ENCODE results near the gene IL4R. TPM values are rescaled to one million over a fixed set of nuclear protein-coding genes. Genes with fewer than 3 reads are reported as not detected.

Gene IL4R
- total RNA-seq, 2 experiments from 2014 or later = 73.1 to 82.8 TPM

DNA sequence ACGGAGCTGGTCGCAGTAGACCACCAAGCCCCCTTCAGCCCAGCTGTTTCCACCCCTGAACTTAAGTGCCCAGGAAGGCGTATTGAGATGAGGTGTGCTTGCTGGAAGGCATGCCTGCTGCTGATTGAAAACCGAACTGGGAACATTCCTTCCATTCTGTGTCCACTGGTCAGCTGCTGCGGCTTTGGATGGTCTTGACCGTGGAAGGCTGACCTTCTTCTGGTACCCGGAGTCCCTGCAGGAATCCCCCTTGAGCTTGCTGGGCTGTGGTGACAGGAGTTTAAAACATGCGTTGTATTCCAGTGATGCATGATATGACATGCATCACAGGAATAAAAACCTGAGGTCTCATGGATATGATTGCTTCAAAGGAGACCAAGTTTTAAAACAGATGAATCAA lies 31.4 kb downstream of the IL4R start:
- intact Hi-C loops (cut with micrococcal nuclease; ENCODE audit: unreplicated experiment) = no loop called here
- Histone ChIP-seq H2AFZ (ENCODE audit: low read length) (no peak overlapping the region), H3K36me3 (ENCODE audit: insufficient read depth, low read length) (peaks cover 81% of the 10 kb centered on the region), H3K4me1 (ENCODE audit: insufficient read depth, low read length, poor library complexity, severe bottlenecking) (no peaks in the 10 kb centered on the region), H3K9me3 (ENCODE audit: low read length) (no peaks in the 10 kb centered on the region), H3K4me3 (ENCODE audit: low read depth, low read length, poor library complexity, severe bottlenecking) (no peak overlapping the region), H3K27ac (ENCODE audit: low read depth, low read length, poor library complexity, severe bottlenecking) (no peak overlapping the region), H3K79me2 (ENCODE audit: insufficient read depth, low read depth, low read length) (no peaks in the 10 kb centered on the region), H3K4me2 (ENCODE audit: low read length) (no peak overlapping the region), H3K9me2 (ENCODE audit: insufficient read depth, low read length) (no peaks in the 10 kb centered on the region), H4K20me1 (ENCODE audit: insufficient read depth, low read length) (no peaks in the 10 kb centered on the region)
- POLR2A ChIA-PET = interaction anchor here (0.6 kb wide), 1 partner anchor 9 kb away, joined by 4 read pairs; no protein-coding TSS in a partner anchor
- no peak for DNase-seq (ENCODE audit: low spot score)
- no TSS peak for BruUV-seq (replicated peaks)
- TF ChIP-seq, protein P1, sequence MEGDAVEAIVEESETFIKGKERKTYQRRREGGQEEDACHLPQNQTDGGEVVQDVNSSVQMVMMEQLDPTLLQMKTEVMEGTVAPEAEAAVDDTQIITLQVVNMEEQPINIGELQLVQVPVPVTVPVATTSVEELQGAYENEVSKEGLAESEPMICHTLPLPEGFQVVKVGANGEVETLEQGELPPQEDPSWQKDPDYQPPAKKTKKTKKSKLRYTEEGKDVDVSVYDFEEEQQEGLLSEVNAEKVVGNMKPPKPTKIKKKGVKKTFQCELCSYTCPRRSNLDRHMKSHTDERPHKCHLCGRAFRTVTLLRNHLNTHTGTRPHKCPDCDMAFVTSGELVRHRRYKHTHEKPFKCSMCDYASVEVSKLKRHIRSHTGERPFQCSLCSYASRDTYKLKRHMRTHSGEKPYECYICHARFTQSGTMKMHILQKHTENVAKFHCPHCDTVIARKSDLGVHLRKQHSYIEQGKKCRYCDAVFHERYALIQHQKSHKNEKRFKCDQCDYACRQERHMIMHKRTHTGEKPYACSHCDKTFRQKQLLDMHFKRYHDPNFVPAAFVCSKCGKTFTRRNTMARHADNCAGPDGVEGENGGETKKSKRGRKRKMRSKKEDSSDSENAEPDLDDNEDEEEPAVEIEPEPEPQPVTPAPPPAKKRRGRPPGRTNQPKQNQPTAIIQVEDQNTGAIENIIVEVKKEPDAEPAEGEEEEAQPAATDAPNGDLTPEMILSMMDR (conservative IDR thresholded peaks at IDR 0.05; ENCODE audit: low read length) = no peak
- TF ChIP-seq EZH2phosphoT487 (IDR thresholded peaks at IDR 0.05; ENCODE audit: borderline replicate concordance, low read depth, low read length) = no peak
- CTCF ChIA-PET (ENCODE audit: unreplicated experiment) = no interaction called here

DNA sequence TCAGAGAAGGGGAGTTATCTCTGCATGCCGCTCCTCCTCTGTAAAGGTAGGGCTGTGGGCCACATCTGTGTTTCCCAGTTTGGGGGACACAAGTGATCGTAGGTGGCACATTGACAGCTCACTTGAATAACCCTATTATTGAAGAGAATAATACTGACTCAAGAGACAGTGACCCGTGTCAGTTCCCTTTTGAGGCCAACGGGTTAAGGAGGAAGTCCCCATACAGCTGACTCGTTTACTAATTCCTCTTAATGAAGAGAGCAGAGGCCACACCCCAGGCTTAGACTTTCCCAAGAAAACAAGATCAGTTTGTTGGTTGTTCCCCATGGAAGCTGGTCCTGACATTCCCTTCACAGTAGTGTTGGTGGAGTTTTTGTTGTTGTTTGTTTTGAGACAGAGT lies 33.0 kb downstream of the IL4R start:
- Histone ChIP-seq H3K27ac (ENCODE audit: low read depth, low read length, poor library complexity, severe bottlenecking) (no peak overlapping the region), H4K20me1 (ENCODE audit: insufficient read depth, low read length) (no peaks in the 10 kb centered on the region), H3K9me2 (ENCODE audit: insufficient read depth, low read length) (no peaks in the 10 kb centered on the region), H2AFZ (ENCODE audit: low read length) (no peak overlapping the region), H3K4me2 (ENCODE audit: low read length) (no peak overlapping the region), H3K4me3 (ENCODE audit: low read depth, low read length, poor library complexity, severe bottlenecking) (no peak overlapping the region), H3K79me2 (ENCODE audit: insufficient read depth, low read depth, low read length) (no peaks in the 10 kb centered on the region), H3K9me3 (ENCODE audit: low read length) (no peaks in the 10 kb centered on the region), H3K4me1 (ENCODE audit: insufficient read depth, low read length, poor library complexity, severe bottlenecking) (no peaks in the 10 kb centered on the region), H3K36me3 (ENCODE audit: insufficient read depth, low read length) (peaks cover 81% of the 10 kb centered on the region)
- intact Hi-C loops (cut with micrococcal nuclease; ENCODE audit: unreplicated experiment) = no loop called here
- POLR2A ChIA-PET = no interaction called here
- CTCF ChIA-PET (ENCODE audit: unreplicated experiment) = no interaction called here
- DNase-seq (ENCODE audit: low spot score) = peak; percentile 13
- BruUV-seq (replicated peaks) = no TSS peak
- TF ChIP-seq EZH2phosphoT487 (IDR thresholded peaks at IDR 0.05; ENCODE audit: borderline replicate concordance, low read depth, low read length) = no peak
- TF ChIP-seq, protein P1 (conservative IDR thresholded peaks at IDR 0.05; ENCODE audit: low read length) = no peak

DNA sequence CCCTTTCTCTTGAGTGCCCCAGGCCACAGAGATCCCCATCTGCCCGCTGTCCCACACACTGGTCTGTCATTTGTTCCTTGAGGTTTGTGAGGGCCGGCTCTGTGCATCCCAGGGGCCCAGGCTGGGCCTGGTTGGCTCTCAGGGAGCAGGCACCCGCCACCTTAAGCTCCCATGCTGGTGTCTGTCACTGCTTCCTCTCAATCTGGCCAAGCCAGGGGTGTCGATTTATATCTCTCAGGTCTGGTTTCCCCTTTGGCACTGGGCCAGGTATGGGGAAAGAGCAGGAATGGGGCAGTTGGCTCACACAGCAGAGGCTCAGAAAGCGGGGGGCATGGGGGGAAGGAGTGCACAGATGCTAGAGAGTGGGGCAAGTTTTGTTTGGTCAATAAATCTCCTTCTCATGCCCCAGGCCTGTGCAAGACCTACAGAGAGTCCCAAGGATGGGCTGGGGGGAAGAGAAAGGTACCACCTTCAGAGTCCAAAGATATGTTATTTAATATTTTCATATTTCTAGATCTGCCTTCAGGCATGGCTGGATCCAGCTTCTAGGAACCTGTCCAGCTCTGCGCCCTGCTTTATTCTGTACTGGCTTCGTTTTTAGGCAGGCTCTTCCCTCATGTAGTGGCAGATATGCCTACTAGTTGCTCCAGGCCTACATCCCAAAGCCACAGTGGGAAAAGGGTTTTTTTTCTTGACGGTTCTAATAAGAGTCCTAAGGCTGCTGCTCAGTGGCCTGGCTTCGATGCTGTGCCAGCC lies 34.3 kb downstream of the IL4R start:
- no peaks in the 10 kb centered on the region for H4K20me1 ChIP-seq (ENCODE audit: insufficient read depth, low read length)
- BruUV-seq (replicated peaks) = no TSS peak
- H3K4me3 ChIP-seq (ENCODE audit: low read depth, low read length, poor library complexity, severe bottlenecking) = no peak overlapping the region
- CTCF ChIA-PET (ENCODE audit: unreplicated experiment) = no interaction called here
- DNase-seq (ENCODE audit: low spot score) = no peak
- H2AFZ ChIP-seq (ENCODE audit: low read length) = no peak overlapping the region
- peaks cover 82% of the 10 kb centered on the region for H3K36me3 ChIP-seq (ENCODE audit: insufficient read depth, low read length)
- H3K4me2 ChIP-seq (ENCODE audit: low read length) = no peak overlapping the region
- no peaks in the 10 kb centered on the region for H3K9me2 ChIP-seq (ENCODE audit: insufficient read depth, low read length)
- POLR2A ChIA-PET = no interaction called here
- no peaks in the 10 kb centered on the region for H3K79me2 ChIP-seq (ENCODE audit: insufficient read depth, low read depth, low read length)
- intact Hi-C loops (cut with micrococcal nuclease; ENCODE audit: unreplicated experiment) = no loop called here
- no peak overlapping the region for H3K27ac ChIP-seq (ENCODE audit: low read depth, low read length, poor library complexity, severe bottlenecking)
- H3K4me1 ChIP-seq (ENCODE audit: insufficient read depth, low read length, poor library complexity, severe bottlenecking) = no peaks in the 10 kb centered on the region
- no peak for TF ChIP-seq EZH2phosphoT487 (IDR thresholded peaks at IDR 0.05; ENCODE audit: borderline replicate concordance, low read depth, low read length)
- TF ChIP-seq, protein P1 (conservative IDR thresholded peaks at IDR 0.05; ENCODE audit: low read length) = no peak
- H3K9me3 ChIP-seq (ENCODE audit: low read length) = no peaks in the 10 kb centered on the region

Data from OCI-LY7 (cell line).